ENCODE results near the gene KLB.

DNA sequence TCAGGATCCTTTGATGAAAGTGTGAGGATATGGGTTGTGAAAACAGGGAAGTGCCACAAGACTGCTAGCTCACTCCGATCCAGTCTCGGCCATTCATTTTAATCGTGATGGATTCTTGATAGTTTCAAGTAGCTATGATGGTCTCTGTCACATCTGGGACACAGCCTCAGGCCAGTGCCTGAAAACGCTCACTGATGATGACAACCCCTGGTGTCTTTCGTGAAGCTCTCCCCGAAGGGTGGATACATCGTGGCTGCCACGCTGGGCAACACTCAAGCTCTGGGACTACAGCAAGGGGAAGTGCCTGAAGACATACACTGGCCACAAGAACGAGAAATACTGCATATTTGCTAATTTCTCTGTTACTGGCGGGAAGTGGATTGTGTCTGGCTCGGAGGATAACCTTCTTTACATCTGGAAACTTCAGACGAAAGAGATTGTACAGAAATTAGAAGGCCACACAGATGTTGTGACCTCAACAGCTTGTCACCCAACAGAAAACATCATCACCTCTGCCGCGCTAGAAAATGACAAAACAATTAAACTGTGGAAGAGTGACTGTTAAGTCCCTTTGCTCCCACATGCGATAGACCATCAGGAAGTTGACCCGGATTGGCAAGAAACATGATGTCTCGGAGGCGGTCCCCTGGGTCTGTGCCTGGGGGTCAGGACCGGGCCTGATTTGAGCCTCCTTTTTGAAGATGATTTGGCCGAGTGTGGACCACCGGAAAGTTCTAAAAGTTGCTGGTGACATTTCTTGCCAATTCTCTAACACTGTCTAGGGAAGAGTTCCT is 74.4 kb downstream of the KLB start:
- no peak for TF ChIP-seq CTCF (IDR thresholded peaks at IDR 0.05)
- no peak for TF ChIP-seq POLR2A (IDR thresholded peaks at IDR 0.05)
- TF ChIP-seq POLR2AphosphoS5 (IDR thresholded peaks at IDR 0.05): no peak
- TF ChIP-seq EP300 (IDR thresholded peaks at IDR 0.05): no peak

Measured in suprapubic skin (tissue), 4 donors.